HepG2 (cell line): ENCODE data around the gene SPACA4. TPM values are rescaled to one million over a fixed set of nuclear protein-coding genes. Genes with fewer than 3 reads are reported as not detected.

Experiments
- BRCA1 ChIP-seq: sonication (generic); formaldehyde crosslinking; IDR thresholded peaks from 2 replicates; pipeline ENCODE4 v1.4.0; 2020; ENCODE audit warnings: missing genetic modification reagents
- FLYWCH1 ChIP-seq: sonication (generic); formaldehyde crosslinking; IDR thresholded peaks from 2 replicates; pipeline ENCODE4 v1.8.1; 2023; ENCODE audit warnings: mild to moderate bottlenecking, missing genetic modification reagents
- GTF2F1 ChIP-seq: fragments of 150-350 bp; IDR thresholded peaks from 2 replicates; pipeline ENCODE4 v1.6.1; 2014; ENCODE audit warnings: low read length
- KDM3A ChIP-seq: IDR thresholded peaks from 2 replicates; pipeline ENCODE4 v1.6.1; 2018; ENCODE audit warnings: low read depth, missing compliant biosample characterization
- MAFG ChIP-seq: sonication (generic); formaldehyde crosslinking; IDR thresholded peaks from 2 replicates; pipeline ENCODE4 v1.5.1; 2020; ENCODE audit warnings: mild to moderate bottlenecking, missing genetic modification reagents
- MAX ChIP-seq: IDR thresholded peaks from 2 replicates; pipeline ENCODE4 v1.6.1; 2012; ENCODE audit warnings: inconsistent platforms
- MAZ ChIP-seq, 2 experiments: sonication (generic) in 1 of 2; formaldehyde crosslinking in 1 of 2; IDR thresholded peaks; 2 replicates each; pipeline versions ENCODE4 v1.5.0 to v1.6.1; 2012 to 2020; ENCODE audit warnings: low read depth in 2 of 2, mild to moderate bottlenecking in 2 of 2, borderline replicate concordance in 1 of 2, improper control_type of control experiment in 1 of 2, low read length in 1 of 2, missing genetic modification reagents in 1 of 2, moderate library complexity in 1 of 2
- MED1 ChIP-seq: sonication (generic); formaldehyde crosslinking; IDR thresholded peaks from 2 replicates; pipeline ENCODE4 v1.4.0; 2020; ENCODE audit warnings: missing genetic modification reagents
- NFKB2 ChIP-seq: sonication (generic); formaldehyde crosslinking; IDR thresholded peaks from 2 replicates; pipeline ENCODE4 v1.4.0; 2020; ENCODE audit warnings: missing genetic modification reagents, borderline replicate concordance
- NR2C2 ChIP-seq: sonication (generic); formaldehyde crosslinking; IDR thresholded peaks from 2 replicates; pipeline ENCODE4 v1.4.0; 2020; ENCODE audit warnings: missing genetic modification reagents, mild to moderate bottlenecking, moderate library complexity, borderline replicate concordance
- RNF2 ChIP-seq: fragments of 450-650 bp; conservative IDR thresholded peaks from 2 replicates; pipeline ENCODE4 v1.6.1; 2016; ENCODE audit warnings: low read depth
- ZBTB26 ChIP-seq: IDR thresholded peaks from 2 replicates; pipeline ENCODE4 v1.6.1; 2016; ENCODE audit warnings: missing compliant biosample characterization, missing genetic modification reagents, borderline replicate concordance
- ZBTB38 ChIP-seq: sonication (generic); formaldehyde crosslinking; IDR thresholded peaks from 2 replicates; pipeline ENCODE4 v1.5.1; 2020; ENCODE audit warnings: mild to moderate bottlenecking, missing genetic modification reagents
- ZNF335 ChIP-seq: sonication (generic); formaldehyde crosslinking; IDR thresholded peaks from 2 replicates; pipeline ENCODE4 v1.4.0; 2020; ENCODE audit warnings: missing genetic modification reagents
- ZNF430 ChIP-seq: sonication (generic); formaldehyde crosslinking; IDR thresholded peaks from 2 replicates; pipeline ENCODE4 v1.9.0; 2021; ENCODE audit warnings: mild to moderate bottlenecking, missing genetic modification reagents
- ZNF547 ChIP-seq: sonication (generic); formaldehyde crosslinking; IDR thresholded peaks from 2 replicates; pipeline ENCODE4 v1.5.1; 2020; ENCODE audit warnings: mild to moderate bottlenecking, missing genetic modification reagents
- ZNF572 ChIP-seq: sonication (generic); formaldehyde crosslinking; IDR thresholded peaks from 2 replicates; pipeline ENCODE4 v1.5.1; 2020; ENCODE audit warnings: mild to moderate bottlenecking, missing genetic modification reagents
- ZNF609 ChIP-seq: sonication (generic); formaldehyde crosslinking; IDR thresholded peaks from 2 replicates; pipeline ENCODE4 v1.4.0; 2020; ENCODE audit warnings: mild to moderate bottlenecking, missing genetic modification reagents, borderline replicate concordance
- ZNF710 ChIP-seq: sonication (generic); formaldehyde crosslinking; IDR thresholded peaks from 2 replicates; pipeline ENCODE4 v1.5.0; 2020; ENCODE audit warnings: mild to moderate bottlenecking, missing genetic modification reagents, borderline replicate concordance
- ZNF780A ChIP-seq: sonication (generic); formaldehyde crosslinking; IDR thresholded peaks from 2 replicates; pipeline ENCODE4 v1.8.0; 2022; ENCODE audit warnings: mild to moderate bottlenecking, missing genetic modification reagents, moderate library complexity
- ZNF790 ChIP-seq: sonication (generic); formaldehyde crosslinking; IDR thresholded peaks from 2 replicates; pipeline ENCODE4 v1.8.0; 2022; ENCODE audit warnings: missing genetic modification reagents, mild to moderate bottlenecking, borderline replicate concordance
- ZNF839 ChIP-seq: sonication (generic); formaldehyde crosslinking; IDR thresholded peaks from 2 replicates; pipeline ENCODE4 v1.4.0; 2020; ENCODE audit warnings: missing genetic modification reagents, mild to moderate bottlenecking, borderline replicate concordance
- polyA plus RNA-seq, 8 experiments: library from polyadenylated mRNA; depleted of rRNA in 3 of 8; stranded (reverse) in 7 of 8; unstranded in 1 of 8; fragments of >200 nt; fragmentation: Illumina TruSeq in 4 of 8; extraction: Trizol in 4 of 8; gene quantifications; 2 replicates each; pipeline versions ENCODE4 v1.2.1 to v1.2.3, GENCODE V29; 2011 to 2016; ENCODE audit warnings: low read depth in 4 of 8, missing spikeins in 1 of 8, mixed read lengths in 1 of 8; ENCODE audit not compliant: insufficient read depth in 1 of 8
- total RNA-seq, 5 experiments: library from RNA; depleted of rRNA; stranded (reverse); fragments of >200 nt; fragmentation: Illumina TruSeq; extraction: Trizol; gene quantifications; 2 replicates each; pipeline ENCODE4 v1.2.3, GENCODE V29; 2016; ENCODE audit warnings: low read depth in 1 of 5

Gene SPACA4
- total and polyA plus RNA-seq, 2 of the 13 experiments (the other 11 are each of a cell fraction or from before 2014, with no cell fraction given), result not detected

- TF ChIP-seq ZNF839 (CRISPR knock-in tag) (no peak), ZNF710 (no peak), BRCA1 (CRISPR knock-in tag) (no peak), NR2C2 (no peak), ZNF430 (no peak), MAFG (CRISPR knock-in tag) (no peak), NFKB2 (CRISPR knock-in tag) (no peak), RNF2 (no peak), ZNF335 (CRISPR knock-in tag) (no peak), ZNF609 (no peak), MED1 (CRISPR knock-in tag) (0 out of 2 replicates have a peak, but pooled peaks have one; percentile 7), FLYWCH1 (CRISPR knock-in tag) (no peak), ZBTB26 (CRISPR knock-in tag) (no peak), MAZ (IDR thresholded peaks at IDR 0.05; ENCODE audit: borderline replicate concordance, low read depth, low read length) (no peak), MAZ (CRISPR knock-in tag; IDR thresholded peaks at IDR 0.05; ENCODE audit: low read depth) (peak; percentile 47; the same call in 1 of the 2 replicates), ZNF547 (CRISPR knock-in tag) (no peak), ZNF572 (no peak), MAX (peak; percentile 59; the same call in 1 of the 2 replicates), ZNF780A (no peak), GTF2F1 (no peak), ZNF790 (CRISPR knock-in tag) (0 out of 2 replicates have a peak, but pooled peaks have one; percentile 37), ZBTB38 (CRISPR knock-in tag) (no peak), KDM3A (CRISPR knock-in tag) (no peak)
Measured at GRCh38 chr19:48635263-48635965, 28.9 kb downstream of the SPACA4 start (continued).
